NB4 (cell line): ENCODE results near the gene CNTN4.

Source experiments
- CTCF ChIP-seq: IDR thresholded peaks from one replicate; pipeline ENCODE4 v1.5.1; 2012; ENCODE audit warnings: low read depth, low read length
- MAX ChIP-seq: IDR thresholded peaks from 2 replicates; pipeline ENCODE4 v1.6.1; 2011; ENCODE audit warnings: low read depth, low read length
- POLR2A ChIP-seq: IDR thresholded peaks from 2 replicates; pipeline ENCODE4 v1.6.1; 2011; ENCODE audit warnings: mild to moderate bottlenecking; ENCODE audit not compliant: insufficient read length; ENCODE audit errors: extremely low read depth

- TF ChIP-seq MAX (no peak), POLR2A (no peak), CTCF (no peak)
Measured at GRCh38 chr3:2783261-2783660, 684.6 kb downstream of the CNTN4 start.
